IPS DF 19.7 (cell line): ENCODE results near the gene ARHGEF37.
A peak's percentile ranks its signal among the peaks of the same experiment; 100 is the strongest.

ENCODE experiments used
- DNase-seq: peaks from one replicate; pipeline ENCODE4 v3.0.0-alpha.2; 2013; ENCODE audit warnings: low read depth, low spot score

Gene ARHGEF37

GRCh38 chr5:149628846-149629388, 47.6 kb downstream of the ARHGEF37 start:
- DNase-seq: no peak

GRCh38 chr5:149629421-149629820, 48.1 kb downstream of the ARHGEF37 start:
- no peak for DNase-seq

GRCh38 chr5:149630337-149630736, 49.0 kb downstream of the ARHGEF37 start:
- no peak for DNase-seq

GRCh38 chr5:149631506-149631905, 50.2 kb downstream of the ARHGEF37 start:
- DNase-seq: no peak

GRCh38 chr5:149632311-149633251, 51.3 kb downstream of the ARHGEF37 start:
- DNase-seq: no peak

- DNase-seq: no peak
Observed at GRCh38 chr5:149633476-149634350, 52.4 kb downstream of the ARHGEF37 start.

- no peak for DNase-seq
Observed at GRCh38 chr5:149635394-149635793, 54.1 kb downstream of the ARHGEF37 start.

- no peak for DNase-seq
Observed at GRCh38 chr5:149636191-149636860, 55.0 kb downstream of the ARHGEF37 start.

- peak; percentile 38 for DNase-seq
Observed at GRCh38 chr5:149636861-149637246, 55.6 kb downstream of the ARHGEF37 start.

- DNase-seq: no peak
Observed at GRCh38 chr5:149638136-149638535, 56.8 kb downstream of the ARHGEF37 start.

GRCh38 chr5:149638546-149639241, 57.4 kb downstream of the ARHGEF37 start:
- no peak for DNase-seq

GRCh38 chr5:149639737-149640136, 58.4 kb downstream of the ARHGEF37 start:
- no peak for DNase-seq

GRCh38 chr5:149640350-149640999, 59.2 kb downstream of the ARHGEF37 start:
- no peak for DNase-seq

- no peak for DNase-seq
Observed at GRCh38 chr5:149641000-149641576, 59.8 kb downstream of the ARHGEF37 start.

GRCh38 chr5:149641600-149641999, 60.3 kb downstream of the ARHGEF37 start:
- no peak for DNase-seq

- DNase-seq: no peak
Observed at GRCh38 chr5:149643781-149644180, 62.5 kb downstream of the ARHGEF37 start.

GRCh38 chr5:149644629-149645028, 63.3 kb downstream of the ARHGEF37 start:
- DNase-seq: no peak

- no peak for DNase-seq
Observed at GRCh38 chr5:149645236-149645635, 63.9 kb downstream of the ARHGEF37 start.

- DNase-seq: no peak
Observed at GRCh38 chr5:149645725-149646124, 64.4 kb downstream of the ARHGEF37 start.

GRCh38 chr5:149646564-149646963, 65.3 kb downstream of the ARHGEF37 start:
- no peak for DNase-seq
